Stomach (tissue), 9 donors: ENCODE data around the gene ORAI3. TPM values are rescaled to one million over a fixed set of nuclear protein-coding genes. Genes with fewer than 3 reads are reported as not detected.

ENCODE experiments used
- DNase-seq, 2 donors: peaks; one replicate each; pipeline versions ENCODE4 v3.0.0 to v3.0.0-alpha.2; 2013 to 2019
- H3K27ac ChIP-seq, 5 donors: fragments of 200-600 bp in 4 of 5; sonication (generic) in 4 of 5; one replicate each; pipeline ENCODE4 v1.5.1; 2013 to 2019; ENCODE audit warnings: mild to moderate bottlenecking in 1 of 5, moderate library complexity in 1 of 5
- H3K27me3 ChIP-seq, 3 donors: fragments of 200-600 bp; sonication (generic); one replicate each; pipeline ENCODE4 v1.5.1; 2017 to 2019; ENCODE audit warnings: mixed run types in 1 of 3
- H3K36me3 ChIP-seq, 4 donors: fragments of 200-600 bp; sonication (generic); 1 replicate in 3 of 4; 2 replicates in 1 of 4; pipeline ENCODE4 v1.5.1; 2016 to 2019
- H3K4me1 ChIP-seq, 4 donors: fragments of 200-600 bp; sonication (generic); one replicate each; pipeline ENCODE4 v1.5.1; 2016 to 2019
- H3K4me3 ChIP-seq, 4 donors: fragments of 200-600 bp; sonication (generic) in 3 of 4; one replicate each; pipeline ENCODE4 v1.5.1; 2016 to 2019; ENCODE audit warnings: mild to moderate bottlenecking in 1 of 4
- H3K9me3 ChIP-seq, 4 donors: fragments of 200-600 bp; sonication (generic); one replicate each; pipeline ENCODE4 v1.5.1; 2016 to 2019
- CTCF ChIP-seq, 7 experiments: fragments of 450-650 bp in 4 of 7; fragments of 200-600 bp in 3 of 7; sonication (generic) in 3 of 7; IDR thresholded peaks; one replicate each; pipeline ENCODE4 v1.5.1; 2016 to 2019; ENCODE audit warnings: antibody characterized with exemption in 7 of 7, control low read depth in 2 of 7, mild to moderate bottlenecking in 1 of 7
- EP300 ChIP-seq: sonication (generic); formaldehyde crosslinking; IDR thresholded peaks from one replicate; pipeline ENCODE4 v1.6.1; 2017; ENCODE audit warnings: antibody characterized with exemption
- POLR2A ChIP-seq, 4 donors: fragments of 450-650 bp; IDR thresholded peaks; one replicate each; pipeline ENCODE4 v1.6.1; 2016; ENCODE audit warnings: antibody characterized with exemption in 4 of 4, control low read depth in 2 of 4, mild to moderate bottlenecking in 1 of 4, moderate library complexity in 1 of 4
- POLR2AphosphoS5 ChIP-seq, 3 donors: sonication (generic); formaldehyde crosslinking; IDR thresholded peaks; one replicate each; pipeline ENCODE4 v1.6.1; 2016; ENCODE audit warnings: antibody characterized with exemption in 3 of 3
- WGBS, 5 donors: extraction: QIAGEN DNeasy Blood & Tissue Kit in 3 of 5; methylation state at CpG; one replicate each; pipeline versions ENCODE4 v1.1.5 to v1.1.7; 2013 to 2018; 5-methylcytosine and 5-hydroxymethylcytosine counted together
- intact Hi-C: fragments of 100-400 bp; cut with DNase I; formaldehyde crosslinking; loops from one replicate; pipeline ENCODE4 v1.15.1; 2023; ENCODE audit warnings: low total_unique reads
- polyA plus RNA-seq, 3 donors: library from polyadenylated mRNA; stranded (reverse); fragments of 200-250 nt; gene quantifications; one replicate each; pipeline ENCODE4 v1.2.3, GENCODE V29; 2013
- small RNA-seq, 4 donors: library from RNA; depleted of rRNA; stranded (forward); fragments of <200 nt; gene quantifications; one replicate each; pipeline ENCODE3, GENCODE V24; 2016
- total RNA-seq, 5 donors: library from RNA; depleted of rRNA; stranded (reverse); fragments of >200 nt; gene quantifications; one replicate each; pipeline versions ENCODE4 v1.1.0 to v1.2.3, GENCODE V29; 2014 to 2016
- donor health status: healthy with polysubstance abuse.
- donor health status: Bipolar disorder and iron deficiency.
- donor health status: healthy.

Gene ORAI3
- total and polyA plus RNA-seq, 8 donors = 6.7 to 26.0 (median 10.5) TPM; not detected in 1

GRCh38 chr16:31002862-31003341 is 54.0 kb downstream of the ORAI3 start:
- TF ChIP-seq EP300 = no peak
- no peak for TF ChIP-seq POLR2A (IDR thresholded peaks at IDR 0.05)
- H3K27me3 ChIP-seq = peaks cover 0 to 47% (median 8%) of the 10 kb centered on the region in 3 donors
- no peak for DNase-seq
- no peaks in the 10 kb centered on the region for H3K36me3 ChIP-seq
- H3K4me1 ChIP-seq = peaks cover 0 to under 1% (median under 1%) of the 10 kb centered on the region in 4 donors
- no peak overlapping the region for H3K27ac ChIP-seq
- intact Hi-C loops = no loop called here
- WGBS, 5 donors = 78 to 89% (median 84%) methylated on average over 6 to 9 of the region's 9 CpGs
- no peaks in the 10 kb centered on the region for H3K9me3 ChIP-seq
- no peak overlapping the region for H3K4me3 ChIP-seq

GRCh38 chr16:31003744-31004143 is 54.9 kb downstream of the ORAI3 start:
- Histone ChIP-seq H3K4me1 (no peaks in the 10 kb centered on the region), H3K27ac (no peak overlapping the region), H3K27me3 (peaks cover 0 to 55% (median 16%) of the 10 kb centered on the region in 3 donors), H3K9me3 (no peaks in the 10 kb centered on the region), H3K36me3 (no peaks in the 10 kb centered on the region), H3K4me3 (no peak overlapping the region)
- TF ChIP-seq POLR2AphosphoS5 (IDR thresholded peaks at IDR 0.05) (no peak), EP300 (no peak), POLR2A (IDR thresholded peaks at IDR 0.05) (no peak), CTCF (IDR thresholded peaks at IDR 0.05) (no peak)
- 73 to 85% (median 76%) methylated on average over 6 of the region's 6 CpGs for WGBS, 5 donors
- intact Hi-C loops = no loop called here
- no peak for DNase-seq

Small RNA genes lying within 50 kb of the gene (small RNA-seq; reads per million reads assigned to genes)
- 0 reads per million in 4 donors for gene AC135048.1

Other genes with a start within 250 kb of the ORAI3 start
- gene SRCAP, start 249.9 kb upstream of the ORAI3 start, total RNA-seq = 10 to 100 TPM; 23.3 to 70.1 (median 56.8) TPM
- gene SRCAP, start 249.9 kb upstream of the ORAI3 start, polyA plus RNA-seq = 10 to 100 TPM in 1 of 3 donors, 1 to 10 TPM in 2; 1.2 to 12.1 (median 4.4) TPM
- 100 to 1,000 TPM in 1 of 5 donors, 10 to 100 TPM in 4; 18.2 to 104 (median 28.0) TPM for gene PHKG2, start 200.6 kb upstream of the ORAI3 start, total RNA-seq
- 10 to 100 TPM; 29.3 to 41.5 (median 35.6) TPM for gene PHKG2, start 200.6 kb upstream of the ORAI3 start, polyA plus RNA-seq
- gene CFAP119, start 187.0 kb upstream of the ORAI3 start, total RNA-seq = 10 to 100 TPM in 2 of 5 donors, 1 to 10 TPM in 1, not detected in 2; 2.0 to 71.2 (median 13.9) TPM
- gene CFAP119, start 187.0 kb upstream of the ORAI3 start, polyA plus RNA-seq = 10 to 100 TPM in 1 of 3 donors, 1 to 10 TPM in 2; 8.9 to 11.4 (median 9.4) TPM
- gene RNF40, start 186.7 kb upstream of the ORAI3 start, total RNA-seq = 100 to 1,000 TPM in 1 of 5 donors, 10 to 100 TPM in 4; 17.5 to 155 (median 55.1) TPM
- 10 to 100 TPM; 43.7 to 57.0 (median 53.9) TPM for gene RNF40, start 186.7 kb upstream of the ORAI3 start, polyA plus RNA-seq
- gene ZNF629, start 161.9 kb upstream of the ORAI3 start, total RNA-seq = 10 to 100 TPM; 10.7 to 21.3 (median 18.3) TPM
- gene ZNF629, start 161.9 kb upstream of the ORAI3 start, polyA plus RNA-seq = 1 to 10 TPM; 4.4 to 5.9 (median 4.9) TPM
- 10 to 100 TPM; 12.2 to 44.6 (median 21.6) TPM for gene BCL7C, start 55.0 kb upstream of the ORAI3 start, total RNA-seq
- gene BCL7C, start 55.0 kb upstream of the ORAI3 start, polyA plus RNA-seq = 10 to 100 TPM; 39.5 to 58.2 (median 48.4) TPM
- gene CTF1, start 52.5 kb upstream of the ORAI3 start, total RNA-seq = 1 to 10 TPM in 1 of 5 donors, under 1 TPM in 2, not detected in 2; 0.29 to 2.3 (median 0.55) TPM
- gene CTF1, start 52.5 kb upstream of the ORAI3 start, polyA plus RNA-seq = 1 to 10 TPM; 2.1 to 4.5 (median 2.9) TPM
- 100 to 1,000 TPM in 1 of 5 donors, 10 to 100 TPM in 1, 1 to 10 TPM in 3; 6.7 to 252 (median 9.7) TPM for gene FBXL19, start 25.5 kb upstream of the ORAI3 start, total RNA-seq
- gene FBXL19, start 25.5 kb upstream of the ORAI3 start, polyA plus RNA-seq = 10 to 100 TPM in 1 of 3 donors, 1 to 10 TPM in 2; 5.8 to 12.7 (median 8.2) TPM
- 10 to 100 TPM in 3 of 5 donors, 1 to 10 TPM in 2; 4.4 to 22.2 (median 19.2) TPM for gene SETD1A, start 8.7 kb downstream of the ORAI3 start, total RNA-seq
- gene SETD1A, start 8.7 kb downstream of the ORAI3 start, polyA plus RNA-seq = 1 to 10 TPM; 5.2 to 7.5 (median 5.9) TPM
- gene HSD3B7, start 36.1 kb downstream of the ORAI3 start, total RNA-seq = 10 to 100 TPM in 3 of 5 donors, 1 to 10 TPM in 2; 2.9 to 52.7 (median 13.4) TPM
- gene HSD3B7, start 36.1 kb downstream of the ORAI3 start, polyA plus RNA-seq = 10 to 100 TPM in 1 of 3 donors, 1 to 10 TPM in 2; 4.3 to 19.5 (median 7.3) TPM
- under 1 TPM in 1 of 5 donors, not detected in 4; 0.55 TPM for gene STX1B, start 61.6 kb downstream of the ORAI3 start, total RNA-seq
- gene STX1B, start 61.6 kb downstream of the ORAI3 start, polyA plus RNA-seq = under 1 TPM; 0.15 to 1.00 (median 0.78) TPM
- 100 to 1,000 TPM in 2 of 5 donors, 10 to 100 TPM in 3; 13.8 to 254 (median 60.0) TPM for gene STX4, start 84.5 kb downstream of the ORAI3 start, total RNA-seq
- 10 to 100 TPM; 59.3 to 73.9 (median 60.4) TPM for gene STX4, start 84.5 kb downstream of the ORAI3 start, polyA plus RNA-seq
- gene ZNF668, start 125.2 kb downstream of the ORAI3 start, total RNA-seq = 10 to 100 TPM in 3 of 5 donors, 1 to 10 TPM in 1, not detected in 1; 8.6 to 14.2 (median 12.0) TPM
- 1 to 10 TPM; 5.7 to 10.0 (median 6.0) TPM for gene ZNF668, start 125.2 kb downstream of the ORAI3 start, polyA plus RNA-seq
- gene ZNF646, start 125.4 kb downstream of the ORAI3 start, total RNA-seq = 10 to 100 TPM in 2 of 5 donors, 1 to 10 TPM in 3; 6.7 to 13.4 (median 9.0) TPM
- 1 to 10 TPM; 2.1 to 5.0 (median 2.6) TPM for gene ZNF646, start 125.4 kb downstream of the ORAI3 start, polyA plus RNA-seq
- 1 to 10 TPM in 3 of 5 donors, under 1 TPM in 1, not detected in 1; 0.87 to 5.3 (median 1.9) TPM for gene PRSS53, start 139.9 kb downstream of the ORAI3 start, total RNA-seq
- 1 to 10 TPM in 2 of 3 donors, under 1 TPM in 1; 0.46 to 1.3 (median 1.1) TPM for gene PRSS53, start 139.9 kb downstream of the ORAI3 start, polyA plus RNA-seq
- 100 to 1,000 TPM in 1 of 5 donors, 10 to 100 TPM in 4; 20.1 to 191 (median 35.0) TPM for gene VKORC1, start 145.7 kb downstream of the ORAI3 start, total RNA-seq
- 10 to 100 TPM; 53.2 to 90.8 (median 62.9) TPM for gene VKORC1, start 145.7 kb downstream of the ORAI3 start, polyA plus RNA-seq
- 100 to 1,000 TPM in 1 of 5 donors, 10 to 100 TPM in 4; 11.0 to 197 (median 58.3) TPM for gene BCKDK, start 159.3 kb downstream of the ORAI3 start, total RNA-seq
- 10 to 100 TPM; 27.4 to 40.9 (median 34.0) TPM for gene BCKDK, start 159.3 kb downstream of the ORAI3 start, polyA plus RNA-seq
- 100 to 1,000 TPM in 1 of 5 donors, 10 to 100 TPM in 4; 38.8 to 114 (median 64.9) TPM for gene KAT8, start 168.6 kb downstream of the ORAI3 start, total RNA-seq
- 10 to 100 TPM; 45.0 to 51.4 (median 45.8) TPM for gene KAT8, start 168.6 kb downstream of the ORAI3 start, polyA plus RNA-seq
- 100 to 1,000 TPM in 2 of 5 donors, 10 to 100 TPM in 2, 1 to 10 TPM in 1; 5.8 to 176 (median 70.5) TPM for gene PRSS8, start 186.7 kb downstream of the ORAI3 start, total RNA-seq
- 100 to 1,000 TPM in 2 of 3 donors, 10 to 100 TPM in 1; 39.3 to 151 (median 115) TPM for gene PRSS8, start 186.7 kb downstream of the ORAI3 start, polyA plus RNA-seq
- gene PRSS36, start 201.0 kb downstream of the ORAI3 start, total RNA-seq = 10 to 100 TPM in 1 of 5 donors, 1 to 10 TPM in 1, under 1 TPM in 1, not detected in 2; 0.87 to 26.3 (median 2.6) TPM
- gene PRSS36, start 201.0 kb downstream of the ORAI3 start, polyA plus RNA-seq = 1 to 10 TPM; 2.1 to 4.0 (median 2.9) TPM
- gene FUS, start 231.1 kb downstream of the ORAI3 start, total RNA-seq = 100 to 1,000 TPM in 2 of 5 donors, 10 to 100 TPM in 3; 41.1 to 133 (median 60.3) TPM
- gene FUS, start 231.1 kb downstream of the ORAI3 start, polyA plus RNA-seq = 100 to 1,000 TPM; 130 to 175 (median 135) TPM